Measurements from ENCODE around the gene SLC25A4.

Gene SLC25A4

GRCh38 chr4:185183622-185184281 is 40.7 kb downstream of the SLC25A4 start:
- ChIA-PET POLR2A (ENCODE audit: low non-redundant PET) (interaction anchor here (0.6 kb wide), 1 partner anchor 13 kb away, joined by 4 read pairs; no protein-coding TSS in a partner anchor), CTCF (interaction anchor here (0.5 to 1.1 kb wide), 11 partner anchors 9 to 165 kb away, joined by 3 to 4 read pairs (median 4); no protein-coding TSS in a partner anchor)
- peak; percentile 75 for TF ChIP-seq CTCF (conservative IDR thresholded peaks at IDR 0.05; ENCODE audit: low read depth)
- DNase-seq (ENCODE audit: low spot score) = peak; percentile 55
- H3K27ac ChIP-seq = no peak overlapping the region

GRCh38 chr4:185186769-185187168 is 43.7 kb downstream of the SLC25A4 start:
- ChIA-PET POLR2A (ENCODE audit: low non-redundant PET) (no interaction called here), CTCF (interaction anchor here (0.6 kb wide), 1 partner anchor 538 kb away, joined by 4 read pairs; no protein-coding TSS in a partner anchor)
- no peak for TF ChIP-seq CTCF (conservative IDR thresholded peaks at IDR 0.05; ENCODE audit: low read depth)
- no peak overlapping the region for H3K27ac ChIP-seq
- no peak for DNase-seq (ENCODE audit: low spot score)

GRCh38 chr4:185189606-185190305 is 46.7 kb downstream of the SLC25A4 start:
- ChIA-PET CTCF (no interaction called here), POLR2A (ENCODE audit: low non-redundant PET) (no interaction called here)
- H3K27ac ChIP-seq = no peak overlapping the region
- no peak for DNase-seq (ENCODE audit: low spot score)
- TF ChIP-seq CTCF (conservative IDR thresholded peaks at IDR 0.05; ENCODE audit: low read depth) = no peak

- ChIA-PET CTCF (no interaction called here), POLR2A (ENCODE audit: low non-redundant PET) (no interaction called here)
- H3K27ac ChIP-seq = no peak overlapping the region
- no peak for TF ChIP-seq CTCF (conservative IDR thresholded peaks at IDR 0.05; ENCODE audit: low read depth)
- DNase-seq (ENCODE audit: low spot score) = no peak
These were observed 47.3 kb downstream of the SLC25A4 start for GRCh38 chr4:185190306-185190856.

GRCh38 chr4:185192059-185192458 is 49.0 kb downstream of the SLC25A4 start:
- POLR2A ChIA-PET (ENCODE audit: low non-redundant PET) = no interaction called here
- DNase-seq (ENCODE audit: low spot score) = no peak
- CTCF ChIA-PET = no interaction called here
- H3K27ac ChIP-seq = no peak overlapping the region
- no peak for TF ChIP-seq CTCF (conservative IDR thresholded peaks at IDR 0.05; ENCODE audit: low read depth)

GRCh38 chr4:185194924-185195888 is 52.1 kb downstream of the SLC25A4 start:
- no peak for TF ChIP-seq CTCF (conservative IDR thresholded peaks at IDR 0.05; ENCODE audit: low read depth)
- ChIA-PET POLR2A (ENCODE audit: low non-redundant PET) (no interaction called here), CTCF (interaction anchor here (1.0 kb wide), 1 partner anchor 12 kb away, joined by 3 read pairs; no protein-coding TSS in a partner anchor)
- DNase-seq (ENCODE audit: low spot score) = no peak
- no peak overlapping the region for H3K27ac ChIP-seq

All from RWPE1 (cell line).